Myocyte (in vitro differentiated cells): ENCODE results near the gene KIF5C. TPM values are rescaled to one million over a fixed set of nuclear protein-coding genes. Genes with fewer than 3 reads are reported as not detected.

Source experiments
- DNase-seq: peaks from one replicate; pipeline ENCODE4 v3.0.0-alpha.2; 2012; ENCODE audit warnings: low read depth
- total RNA-seq: library from RNA; depleted of rRNA; stranded (reverse); fragments of >200 nt; gene quantifications from 2 replicates; pipeline ENCODE4 v1.2.3, GENCODE V29; 2014

KIF5C gene
- total RNA-seq, 1 donor from 2014 or later = 0.03 TPM

DNA sequence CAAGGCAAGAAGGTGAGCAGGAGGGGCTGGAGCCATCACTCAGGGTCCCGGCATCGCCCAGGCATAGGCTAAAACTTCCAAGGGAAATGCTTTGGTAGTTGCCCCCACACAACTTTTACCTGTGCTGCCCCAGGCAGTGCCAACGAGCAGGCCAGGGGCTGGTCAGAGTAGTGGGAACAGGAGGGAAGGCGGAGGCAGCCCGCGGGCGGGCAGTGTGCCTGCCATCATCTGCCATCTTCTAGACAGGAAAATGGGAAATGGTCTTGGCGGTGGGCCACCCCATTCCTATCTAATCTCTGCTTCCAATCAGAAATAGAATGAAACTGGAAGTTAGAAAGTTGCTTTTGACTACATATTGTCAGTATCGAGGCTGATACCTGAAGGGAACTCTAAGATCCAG is 137.5 kb downstream of the KIF5C start:
- DNase-seq = no peak

- no peak for DNase-seq
These were observed 140.5 kb downstream of the KIF5C start for GRCh38 chr2:149015501-149015900.

DNA sequence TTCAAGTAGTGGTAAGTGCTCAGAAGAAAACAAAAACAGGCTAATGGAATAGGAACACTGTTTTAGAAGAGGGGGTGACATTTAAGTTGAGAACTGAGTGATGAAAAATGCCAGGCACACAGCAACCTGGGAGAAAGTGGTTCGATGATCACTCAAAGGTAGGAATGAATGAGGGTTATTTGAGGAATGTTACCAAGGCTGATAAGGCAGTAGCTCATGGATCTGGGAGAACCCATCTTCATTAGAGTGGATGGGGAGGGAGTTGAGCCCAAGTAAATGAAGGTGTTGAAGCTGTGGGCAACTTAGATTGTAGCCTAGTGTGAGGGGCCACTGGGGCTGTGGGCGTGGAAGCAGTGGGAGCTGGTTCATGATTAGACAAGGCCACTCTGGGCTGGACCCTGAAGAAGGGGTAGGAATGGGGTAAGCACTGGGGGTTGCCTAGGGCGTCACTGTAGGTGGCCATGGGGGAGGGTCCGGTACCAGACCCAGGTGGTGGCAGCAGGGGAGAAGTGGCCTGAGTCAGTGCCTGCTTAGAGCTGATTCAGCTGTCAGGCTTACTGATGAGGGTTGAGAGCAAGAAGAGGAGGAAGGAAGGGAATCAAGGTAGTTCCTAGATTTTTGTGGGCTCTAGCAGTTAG is 141.0 kb downstream of the KIF5C start:
- no peak for DNase-seq

GRCh38 chr2:149017116-149017985 is 142.3 kb downstream of the KIF5C start:
- peak; percentile 86 for DNase-seq

DNA sequence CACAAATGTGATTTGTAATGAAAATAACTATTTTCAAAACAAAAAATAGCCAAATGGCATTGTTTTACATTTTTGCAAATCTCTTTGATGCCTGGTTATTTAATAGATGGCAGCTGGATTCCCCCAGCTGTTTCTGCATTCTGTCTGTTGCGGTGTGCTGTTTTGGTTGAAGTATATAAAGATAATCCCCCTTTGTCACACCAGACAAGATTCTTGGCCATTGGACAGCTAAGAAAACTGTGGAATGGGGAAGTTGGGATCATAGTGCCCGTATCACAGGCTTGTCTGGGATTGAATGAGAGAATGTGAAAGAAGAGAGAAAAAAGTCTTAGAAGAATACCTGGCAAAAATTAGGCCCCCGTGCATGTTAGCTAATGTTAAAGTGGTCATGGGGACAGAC is 144.0 kb downstream of the KIF5C start:
- DNase-seq = peak; percentile 51

GRCh38 chr2:149019768-149020167 is 144.7 kb downstream of the KIF5C start:
- no peak for DNase-seq

DNA sequence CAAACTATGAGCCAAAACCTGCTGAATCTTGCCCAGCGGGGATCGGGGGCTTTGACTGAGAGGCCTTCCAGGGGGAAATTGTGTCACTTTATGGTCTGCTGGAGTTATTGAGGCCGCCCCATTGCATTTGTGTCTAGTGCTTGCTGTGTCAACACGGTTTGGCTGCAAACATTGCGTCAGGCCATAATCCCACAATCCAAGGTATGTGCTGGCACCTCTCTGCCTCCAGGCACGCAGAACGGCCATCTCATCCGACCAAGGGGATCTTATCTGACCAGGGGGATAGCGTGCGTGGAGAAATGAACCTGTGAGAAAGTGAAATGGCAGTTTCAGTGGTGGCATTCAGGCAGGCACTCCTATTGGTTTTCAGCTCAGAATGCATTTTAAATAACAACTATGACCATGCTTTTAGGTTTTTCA is 145.4 kb downstream of the KIF5C start:
- DNase-seq = no peak

DNA sequence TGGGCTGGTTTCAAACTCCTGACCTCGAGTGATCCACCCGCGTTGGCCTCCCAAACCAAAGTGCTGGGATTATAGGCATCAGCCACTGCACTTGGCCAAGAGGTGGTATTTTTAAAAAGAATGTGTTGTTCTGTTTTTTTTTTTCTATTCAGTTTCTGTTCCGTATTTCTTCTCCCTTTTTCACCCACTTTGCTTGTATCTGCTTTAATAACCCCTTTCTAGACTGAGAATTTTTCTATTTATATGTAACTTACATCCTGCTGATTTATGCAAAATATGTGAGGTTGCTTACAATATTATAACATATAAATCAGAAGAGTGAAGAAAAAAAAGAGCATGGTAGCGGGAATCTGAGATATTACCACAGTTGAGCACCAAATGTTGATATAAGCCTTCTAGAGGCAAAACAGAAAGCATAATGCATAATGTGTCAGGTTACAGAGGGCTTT is 146.3 kb downstream of the KIF5C start:
- DNase-seq = no peak

DNA sequence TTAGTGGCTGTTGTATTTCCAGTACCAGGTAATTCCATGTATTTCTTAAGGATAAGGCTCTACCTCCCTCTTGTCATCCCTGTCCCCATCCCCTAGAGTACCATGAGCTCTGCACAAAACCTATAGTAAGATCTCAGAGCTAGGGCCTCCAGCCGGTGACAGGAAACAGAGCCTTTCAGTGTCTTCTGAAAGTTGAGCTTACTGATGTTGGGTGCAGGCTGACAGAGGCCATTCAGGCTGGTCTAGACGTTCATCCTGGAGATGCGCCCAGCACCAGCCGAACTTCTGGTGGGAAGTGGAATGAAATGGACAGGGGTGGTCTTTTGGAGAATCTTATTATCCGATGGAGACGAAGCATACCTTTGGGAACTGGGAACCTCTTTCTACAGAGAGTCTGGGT is 146.7 kb downstream of the KIF5C start:
- no peak for DNase-seq

DNA sequence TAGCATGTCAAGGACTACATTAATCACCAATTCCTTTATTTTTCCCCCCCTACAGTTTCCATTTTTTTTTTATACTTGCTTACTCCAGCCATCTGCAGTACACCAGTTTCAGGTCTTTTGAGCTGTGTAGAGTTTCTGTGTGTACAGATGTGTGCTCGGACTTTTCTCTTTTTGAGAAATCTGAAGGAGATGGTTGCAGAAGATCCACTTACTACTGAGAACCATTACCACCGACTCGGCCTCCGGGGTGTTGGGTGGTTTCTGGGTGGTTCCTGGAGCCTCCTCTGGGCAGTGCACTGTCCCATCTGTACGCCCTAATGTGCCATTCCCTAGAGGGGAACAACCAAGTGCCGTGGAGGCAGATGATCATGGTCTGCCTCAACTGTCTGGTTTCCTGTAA is 148.1 kb downstream of the KIF5C start:
- no peak for DNase-seq

GRCh38 chr2:149027590-149028250 is 152.7 kb downstream of the KIF5C start:
- DNase-seq = no peak

DNA sequence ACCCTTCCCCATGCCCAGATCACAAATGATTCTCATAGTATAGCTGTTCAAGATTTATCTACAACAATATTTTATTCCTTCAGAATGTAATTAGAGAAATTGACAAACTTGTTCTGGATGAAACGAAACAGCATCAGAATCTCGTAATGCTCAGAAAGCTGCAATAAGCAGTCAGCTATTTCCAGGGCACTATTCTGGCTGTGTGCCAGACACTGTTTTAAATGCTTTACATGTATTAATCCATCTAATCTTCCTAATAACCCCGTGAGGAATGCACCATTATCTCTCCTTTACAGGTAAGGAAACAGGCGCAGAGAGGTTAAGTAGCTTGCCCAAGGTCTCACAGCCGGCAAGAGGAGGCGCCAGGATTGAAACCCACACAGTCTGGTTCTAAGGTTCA is 153.3 kb downstream of the KIF5C start:
- DNase-seq = no peak

DNA sequence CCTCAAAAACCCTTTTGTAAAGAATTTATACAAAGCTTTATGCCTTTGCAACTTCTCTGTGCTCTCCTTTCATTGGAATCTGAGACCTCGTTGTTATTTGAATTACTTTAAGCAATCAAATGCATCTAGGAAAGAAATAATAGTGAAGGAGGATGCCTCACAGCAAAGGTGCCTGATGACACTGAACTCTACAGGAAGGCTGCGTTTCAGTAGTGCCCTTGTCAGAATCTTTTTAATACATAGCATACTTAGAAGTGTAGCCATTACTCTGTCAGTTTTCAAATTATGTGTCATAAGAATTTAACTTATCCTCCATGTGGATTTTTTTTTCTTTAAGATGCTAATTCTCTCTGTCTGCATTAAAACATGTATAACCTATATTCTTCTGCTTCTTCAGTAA is 153.9 kb downstream of the KIF5C start:
- no peak for DNase-seq

DNA sequence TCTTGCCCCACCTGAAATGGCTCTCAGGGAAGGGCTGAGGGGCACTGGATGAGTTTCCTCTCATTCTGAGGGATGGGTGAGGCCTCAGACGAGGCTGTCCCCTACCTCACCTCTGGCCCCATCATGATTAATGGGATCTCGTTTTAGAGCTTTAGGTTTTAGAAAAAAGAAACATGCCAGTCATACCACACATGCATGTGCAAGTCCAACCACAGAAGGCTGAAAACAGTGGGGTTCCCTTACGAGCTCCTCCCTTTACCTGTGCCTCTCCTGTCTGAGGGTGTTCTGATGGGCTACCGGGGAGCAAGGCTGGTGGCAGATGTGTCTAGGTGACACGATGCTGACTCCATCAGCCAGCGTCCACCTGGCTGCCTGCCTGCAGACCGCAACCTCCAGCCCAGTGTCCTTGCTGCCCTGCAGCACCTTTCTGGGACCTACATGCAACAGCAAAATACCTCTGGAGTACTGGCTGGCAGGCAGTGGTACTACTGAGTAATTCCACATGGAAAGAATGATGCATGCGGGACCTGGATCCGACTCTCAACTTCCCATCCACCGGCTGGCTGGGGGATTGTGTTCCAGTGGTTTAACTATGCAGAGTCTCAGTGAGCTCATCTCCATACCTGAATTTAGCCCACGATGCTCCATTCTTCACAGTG is 154.4 kb downstream of the KIF5C start:
- DNase-seq = no peak

DNA sequence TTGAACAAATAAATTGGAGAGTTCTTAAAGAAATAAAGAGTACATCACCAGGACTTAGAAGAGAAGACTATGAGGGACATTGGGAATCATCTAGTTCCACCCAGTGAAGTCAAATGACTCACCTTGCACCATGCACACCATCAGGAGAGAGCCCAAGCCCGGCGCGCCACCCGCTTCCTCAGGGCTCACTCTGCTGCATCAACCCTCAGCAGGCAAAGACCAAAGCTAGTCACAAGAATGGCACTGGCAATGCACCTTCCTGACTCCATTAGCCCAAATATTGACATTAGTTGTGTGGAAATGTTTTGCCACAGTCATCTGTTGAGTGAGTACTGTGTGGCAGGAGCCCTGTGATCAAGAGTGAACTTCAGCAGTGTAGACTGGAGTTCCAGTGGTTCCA is 156.4 kb downstream of the KIF5C start:
- no peak for DNase-seq

- no peak for DNase-seq
These were observed 158.7 kb downstream of the KIF5C start for GRCh38 chr2:149033716-149034115.

DNA sequence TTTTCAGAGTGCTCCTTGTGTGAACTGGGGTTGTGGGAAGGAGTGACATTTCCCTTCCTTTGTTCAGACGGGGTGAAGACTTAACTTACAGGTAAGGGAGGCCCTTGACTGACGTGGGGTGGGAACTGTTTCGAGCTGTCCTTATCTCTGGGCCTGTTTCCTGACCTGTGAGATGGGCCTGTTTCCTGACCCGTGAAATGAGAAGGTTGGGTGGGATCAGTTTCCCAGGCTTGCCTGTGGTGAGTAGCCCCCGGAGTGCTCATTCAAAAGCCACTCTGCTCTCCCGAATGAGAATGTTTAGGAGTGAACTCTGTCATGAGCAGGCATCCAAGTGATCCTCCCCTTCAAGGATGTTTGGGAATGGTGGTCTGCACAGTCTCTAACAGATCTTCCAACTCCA is 159.4 kb downstream of the KIF5C start:
- DNase-seq = no peak

DNA sequence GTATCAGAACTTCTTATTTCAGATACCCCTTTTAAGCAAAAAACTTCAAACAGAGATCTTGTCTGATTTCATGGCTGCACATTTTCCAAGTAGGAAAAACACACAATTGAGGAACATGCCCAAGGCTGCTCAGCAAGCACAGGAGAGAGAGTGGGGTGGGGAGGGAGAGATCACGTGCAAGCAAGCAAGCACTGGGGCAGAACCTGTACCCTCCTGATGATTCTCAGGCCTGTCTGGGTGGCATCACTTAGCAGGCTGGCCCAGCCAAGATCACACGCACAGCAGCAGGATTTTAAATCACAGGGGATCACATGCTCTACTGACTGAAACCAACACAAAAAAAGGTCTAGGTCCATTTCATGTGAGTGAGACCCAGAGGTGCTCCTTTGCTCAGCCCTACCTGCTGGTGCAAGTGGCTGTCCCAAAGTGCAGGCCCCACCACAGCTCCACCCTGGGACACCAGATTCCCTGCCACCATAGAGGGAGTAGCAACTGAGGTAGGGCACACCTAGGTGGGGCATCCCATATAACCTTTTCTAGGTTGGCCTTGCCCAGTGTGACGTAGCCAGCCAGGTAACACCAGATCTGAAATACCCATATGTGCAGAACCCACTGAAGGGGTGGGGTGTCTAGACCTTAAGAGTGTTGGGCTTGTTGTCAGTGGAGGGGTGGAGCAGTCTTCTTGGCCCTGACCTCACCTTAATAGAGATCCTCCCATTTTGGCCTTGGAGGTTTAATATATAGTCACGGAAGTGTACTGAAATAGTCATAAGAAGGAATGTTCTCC is 161.7 kb downstream of the KIF5C start:
- DNase-seq = no peak

DNA sequence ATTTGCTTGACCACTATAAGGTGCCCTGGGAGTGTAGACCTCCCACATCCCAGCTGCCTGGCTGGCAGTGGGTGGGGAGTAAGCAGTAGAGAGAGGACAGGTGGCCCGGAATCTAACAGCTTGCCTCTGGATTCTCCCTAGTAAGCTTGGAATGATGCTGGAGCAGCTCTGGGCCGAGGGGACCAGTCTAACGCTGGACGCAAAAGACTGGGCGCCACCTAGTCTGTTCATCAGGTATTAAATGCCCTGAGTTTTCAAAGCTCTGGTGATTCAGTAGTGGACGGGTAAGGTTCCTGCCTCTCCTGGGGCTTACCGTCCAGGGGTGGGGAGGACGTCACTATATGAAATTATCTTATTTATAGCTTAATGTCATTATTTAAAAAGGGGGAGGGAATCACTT is 162.8 kb downstream of the KIF5C start:
- no peak for DNase-seq

DNA sequence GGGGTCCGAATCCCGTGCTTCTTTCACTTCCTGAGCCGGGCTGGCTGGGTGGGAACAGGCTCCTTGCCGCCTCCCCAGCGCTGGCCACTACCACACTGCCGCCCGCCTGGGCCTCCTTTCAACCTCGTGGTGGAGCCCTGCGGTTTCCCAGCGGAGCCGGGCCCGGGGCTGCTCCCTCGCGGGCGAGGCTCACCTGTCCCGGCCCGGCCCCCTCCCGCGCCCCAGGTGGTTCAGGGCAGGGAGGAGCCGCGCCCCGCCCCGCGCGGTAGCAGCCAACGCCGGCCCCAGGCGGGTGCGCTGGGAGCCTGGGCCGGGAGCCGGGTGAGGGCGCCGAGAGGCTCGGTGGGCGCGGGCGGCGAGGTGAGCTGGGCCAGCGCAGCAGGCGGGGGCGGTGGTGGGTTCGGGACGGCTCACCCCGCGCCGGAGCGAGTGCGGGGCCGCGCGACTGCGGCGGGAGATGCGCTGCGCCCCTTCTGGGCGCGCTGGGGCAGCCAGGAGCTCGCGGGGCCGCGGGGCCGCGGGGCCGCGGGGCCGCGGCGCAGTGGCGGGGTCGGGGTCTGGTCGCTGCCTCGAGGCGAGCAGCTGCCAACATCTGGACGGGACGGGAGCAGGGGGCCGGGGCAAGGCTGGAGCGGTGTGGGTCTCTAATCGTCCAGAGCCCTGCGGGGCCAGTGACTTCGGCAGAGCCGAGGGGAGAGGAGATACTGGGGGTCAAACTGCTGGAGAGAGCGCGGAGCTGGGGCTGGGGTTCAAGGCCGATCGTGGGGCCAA is 163.6 kb downstream of the KIF5C start, which contains the start of gene LYPD6B:
Gene LYPD6B, plus strand, starts transcription at position 258 of the 771 bp plus-strand sequence. CDS start 92,250 bp downstream, outside the sequence.
- DNase-seq = no peak
